Activated CD8-positive, alpha-beta memory T cell treated with anti-CD3 and anti-CD28 coated beads for 48 hours (primary cell): ENCODE results near the gene PHLDA1.
A peak's percentile ranks its signal among the peaks of the same experiment; 100 is the strongest.
"Not testable (repeated sequence)": the region's sequence is repeated elsewhere in the genome, so short reads cannot be mapped to it uniquely, and the experiment has no call there.

Experiments used
- DNase-seq, 3 experiments: peaks; one replicate each; pipeline ENCODE4 v3.0.0-alpha.2; 2020; ENCODE audit warnings: low read depth in 2 of 3, low spot score in 2 of 3

The PHLDA1 gene

GRCh38 chr12:76020281-76020680 is 11.3 kb downstream of the PHLDA1 start:
- peak in 2 of 3 experiments; percentile 54 to 71 for DNase-seq

DNA sequence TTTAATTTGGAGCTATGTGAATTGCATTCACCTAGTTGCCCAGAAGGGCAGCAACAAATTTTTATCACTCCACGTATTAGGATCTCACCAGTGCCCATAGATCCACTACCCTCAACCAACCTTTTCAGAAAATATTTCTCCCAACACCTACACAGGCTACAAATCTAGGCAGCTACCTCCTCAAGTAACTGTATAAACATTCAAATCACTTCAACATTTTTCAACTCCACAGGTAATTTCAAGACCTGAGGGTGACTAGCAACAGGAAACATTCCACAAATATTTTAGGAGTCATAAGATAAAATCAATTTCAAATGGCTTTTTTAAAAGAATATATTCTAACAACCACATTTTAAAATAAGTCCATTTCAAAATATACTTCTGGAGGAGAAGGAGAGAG is 12.9 kb downstream of the PHLDA1 start:
- DNase-seq, result no peak

DNA sequence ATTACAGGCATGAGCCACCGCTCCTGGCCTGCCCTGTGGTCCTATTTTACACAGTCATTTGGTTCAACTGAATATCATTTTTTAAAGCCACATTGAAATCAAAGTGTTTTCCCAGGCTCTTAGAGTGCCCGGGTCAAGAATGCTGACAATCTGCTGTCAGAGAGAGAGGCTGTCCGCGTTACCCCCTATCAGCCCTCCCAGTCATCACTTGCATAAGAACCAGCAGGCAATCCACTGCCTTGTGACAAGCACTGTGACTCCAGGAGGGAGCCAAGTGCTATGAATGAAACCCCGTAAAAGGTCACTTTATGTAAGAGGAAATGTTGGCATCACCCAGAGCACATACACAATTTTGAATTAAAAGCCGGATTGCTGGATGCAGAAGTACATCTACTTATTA is 13.5 kb downstream of the PHLDA1 start:
- no peak for DNase-seq

GRCh38 chr12:76014007-76014406 is 17.6 kb downstream of the PHLDA1 start:
- DNase-seq, result no peak

GRCh38 chr12:76013603-76014002 is 18.0 kb downstream of the PHLDA1 start:
- no peak for DNase-seq

DNA sequence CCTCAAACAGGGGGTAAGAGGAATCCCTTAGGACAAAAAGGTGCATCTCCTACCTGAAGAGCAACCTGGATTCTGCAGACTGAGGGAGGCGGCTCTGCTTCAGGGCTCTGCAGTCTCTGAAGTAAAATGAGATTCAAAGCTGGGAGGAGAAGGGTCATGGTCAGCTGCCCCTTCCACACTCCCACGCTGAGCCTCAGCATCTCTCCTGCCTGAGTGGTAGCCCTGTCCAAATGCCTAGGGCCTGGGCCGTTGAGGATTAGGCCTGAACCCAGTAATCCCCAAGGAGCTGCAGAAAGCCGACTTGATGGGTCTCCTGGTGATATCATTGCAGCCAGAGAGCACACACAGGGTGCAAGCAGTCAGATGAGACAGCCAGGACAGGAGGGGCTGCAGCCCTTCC is 18.9 kb downstream of the PHLDA1 start:
- DNase-seq, result no peak

DNA sequence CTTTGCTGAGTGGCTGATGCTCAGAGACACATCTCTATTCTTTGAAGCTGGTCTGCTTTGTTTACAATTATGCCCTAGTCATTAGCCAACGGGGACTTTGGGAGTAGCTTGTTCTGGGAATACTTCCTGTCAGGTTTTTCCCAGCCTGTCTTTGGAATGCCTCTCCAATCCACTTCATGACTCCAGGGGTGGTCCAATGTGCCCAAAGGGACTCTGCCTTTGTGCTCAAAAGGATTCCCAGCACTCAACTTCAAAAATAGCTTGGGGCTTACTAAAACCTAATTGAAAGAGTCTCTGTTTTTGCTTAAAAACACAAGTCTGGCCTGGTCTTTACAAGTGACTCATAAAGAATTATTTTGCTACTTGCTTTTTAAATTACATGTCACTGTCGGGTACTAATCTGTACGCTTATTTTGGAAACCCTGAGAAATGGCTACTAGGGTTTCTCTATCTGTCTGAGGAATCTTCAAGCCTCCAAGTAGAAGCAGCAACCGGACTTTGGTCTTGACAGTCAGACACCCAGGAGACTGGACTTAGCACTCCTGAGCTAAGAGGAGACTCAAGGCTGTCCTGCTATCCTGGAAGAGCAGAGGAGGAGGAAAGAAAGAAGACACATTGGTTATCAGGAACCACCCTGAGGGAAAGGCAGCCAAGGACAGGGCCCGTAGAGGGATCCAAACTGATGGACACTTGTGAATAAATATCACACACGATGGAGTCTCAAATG is 20.7 kb downstream of the PHLDA1 start:
- DNase-seq, result no peak

DNA sequence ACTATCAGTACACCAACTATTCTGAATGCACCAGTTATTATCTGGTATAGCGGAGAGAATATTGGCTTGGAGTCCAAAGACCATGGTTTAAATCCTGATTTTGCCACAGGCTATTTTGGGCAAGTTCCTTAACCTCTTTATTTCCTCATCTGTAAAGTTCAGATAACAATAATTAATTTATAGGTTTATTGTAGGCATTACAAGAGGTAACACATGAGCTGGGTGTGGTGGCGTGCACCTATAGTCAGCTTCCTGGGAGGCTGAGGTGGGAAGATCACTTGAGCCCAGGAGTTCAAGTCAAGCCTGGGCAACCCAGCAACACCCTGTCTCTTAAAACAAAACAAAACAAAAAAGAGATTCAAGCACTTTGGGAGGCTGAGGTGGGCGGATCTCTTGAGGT is 23.1 kb downstream of the PHLDA1 start:
- no peak for DNase-seq

DNA sequence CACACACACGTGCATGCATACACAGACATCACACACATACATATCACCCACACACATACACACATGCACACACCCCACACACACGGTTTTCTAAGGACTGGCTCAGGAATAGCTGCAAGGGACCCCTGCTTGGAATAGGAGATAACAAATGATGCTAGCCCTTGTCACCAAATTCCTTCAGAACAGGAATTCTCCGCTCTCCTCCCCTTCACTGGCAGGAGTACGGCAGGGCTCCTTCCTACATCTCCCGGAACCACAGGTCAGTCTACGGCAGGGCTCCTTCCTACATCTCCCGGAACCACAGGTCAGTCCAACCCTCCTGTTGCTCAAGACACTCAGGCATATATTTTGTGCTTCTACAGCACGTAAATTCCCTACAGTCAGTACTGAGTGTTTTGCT is 23.9 kb downstream of the PHLDA1 start:
- DNase-seq, result no peak

DNA sequence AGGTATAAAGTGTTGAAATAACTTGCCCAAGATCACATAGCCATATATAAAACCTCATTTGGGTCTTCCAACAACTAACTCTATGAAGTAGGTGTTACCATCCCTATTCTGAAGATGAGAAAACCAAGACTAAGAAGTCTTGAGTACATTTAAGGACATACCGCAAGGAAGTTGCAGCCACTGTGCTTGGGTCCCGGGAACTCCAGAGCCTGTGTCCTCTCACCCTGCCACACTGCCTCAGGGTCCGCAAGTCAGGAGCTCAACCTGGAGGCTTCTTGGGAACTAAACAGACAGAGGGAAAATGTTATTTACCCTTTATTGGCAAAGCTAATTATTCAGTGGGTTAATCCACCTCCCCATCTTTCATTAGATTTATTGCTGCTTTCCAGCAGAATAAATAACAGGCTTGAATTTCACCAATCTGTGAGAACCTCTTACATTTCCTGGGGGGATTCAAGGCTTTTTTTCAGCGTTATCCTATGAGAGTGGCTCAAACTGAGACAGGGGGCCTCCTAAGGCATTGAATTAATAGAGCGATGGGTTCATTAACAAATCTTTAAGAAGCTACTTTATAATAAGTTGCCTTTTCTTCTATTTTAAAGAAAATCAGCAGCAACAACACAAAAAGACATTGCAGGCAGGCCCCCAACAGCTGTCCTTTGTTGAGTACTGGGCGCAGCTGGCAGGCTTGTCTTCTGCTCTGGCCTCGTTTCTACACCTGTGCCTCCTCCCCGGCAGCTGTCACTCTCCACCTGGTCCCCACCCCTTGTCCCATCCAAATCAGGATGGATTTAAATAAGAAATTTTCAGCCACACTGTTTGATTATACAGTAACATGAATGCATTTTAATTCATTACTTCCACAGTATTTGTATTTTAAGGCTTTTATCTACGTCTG is 25.3 kb downstream of the PHLDA1 start:
- no peak for DNase-seq

- DNase-seq, result no peak
Measured at GRCh38 chr12:76003355-76003638, 28.3 kb downstream of the PHLDA1 start.

DNA sequence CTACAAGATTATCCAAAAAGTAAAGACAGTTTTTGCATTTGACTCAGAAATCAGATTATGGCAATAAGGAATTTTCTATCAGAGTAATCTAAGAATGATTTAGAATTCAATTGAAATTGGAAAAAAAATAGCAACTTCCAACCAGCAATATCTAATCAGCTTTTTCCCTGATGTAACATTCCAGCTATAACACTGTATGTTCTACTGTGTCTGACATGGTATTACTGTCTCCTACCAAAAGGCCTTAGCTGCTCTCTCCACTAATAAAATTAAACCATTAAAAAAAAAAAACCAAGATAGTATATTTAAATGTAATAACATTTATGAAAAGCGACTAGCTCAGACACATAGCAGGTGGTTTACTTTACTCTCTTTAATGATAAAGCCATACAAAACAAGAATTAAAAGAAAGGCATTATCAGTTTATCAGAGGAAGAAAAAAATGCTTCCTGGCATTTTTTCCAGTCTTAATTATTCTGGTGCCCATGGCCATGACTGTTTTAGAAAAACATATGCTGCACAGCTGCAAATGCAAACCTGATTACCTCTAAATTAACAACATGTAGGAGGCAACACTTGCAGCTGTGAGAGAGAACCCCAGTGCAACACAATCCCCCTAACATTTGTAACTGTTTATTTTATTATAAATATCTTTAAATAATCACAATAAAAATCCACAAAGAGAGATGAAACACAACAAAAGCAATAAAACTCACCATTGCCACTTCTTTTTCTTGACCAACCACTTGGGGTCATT is 28.8 kb downstream of the PHLDA1 start:
- no peak for DNase-seq

GRCh38 chr12:75998292-75999063 is 33.1 kb downstream of the PHLDA1 start:
- DNase-seq, result no peak

- no peak for DNase-seq
Measured at GRCh38 chr12:75997658-75998057, 33.9 kb downstream of the PHLDA1 start.

DNA sequence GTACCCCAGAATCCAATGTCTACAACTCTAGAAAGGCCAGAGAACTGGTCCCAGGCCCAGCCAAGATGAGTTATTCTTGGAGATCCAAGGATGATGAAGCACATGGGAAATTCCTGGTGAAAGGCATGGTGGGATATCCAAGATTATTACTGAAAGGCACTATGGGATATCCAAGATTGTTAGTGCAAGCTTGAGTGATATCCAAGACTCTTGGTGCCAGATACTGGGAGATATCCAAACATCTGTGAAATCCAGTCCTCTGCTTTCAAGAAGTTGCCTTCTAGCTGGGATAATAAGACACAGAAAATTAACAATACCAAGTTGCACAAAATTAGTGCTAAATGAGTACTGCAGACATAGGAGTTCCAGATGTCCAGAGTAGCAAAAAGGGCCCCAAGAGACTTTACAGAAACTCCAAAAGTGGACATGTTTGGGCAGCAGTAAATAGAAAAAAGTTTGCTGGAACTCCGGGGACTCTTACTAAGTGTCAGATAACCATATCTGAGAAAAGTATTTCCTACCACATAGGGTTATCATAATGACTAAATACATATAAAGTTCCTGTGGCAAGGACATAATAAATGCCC is 34.6 kb downstream of the PHLDA1 start:
- DNase-seq, result no peak

GRCh38 chr12:75995691-75996090 is 35.9 kb downstream of the PHLDA1 start:
- no peak for DNase-seq

GRCh38 chr12:75994069-75994740 is 37.4 kb downstream of the PHLDA1 start:
- no peak for DNase-seq

GRCh38 chr12:75991753-75992152 is 39.8 kb downstream of the PHLDA1 start:
- no peak for DNase-seq

GRCh38 chr12:75990189-75990912 is 41.2 kb downstream of the PHLDA1 start:
- no peak for DNase-seq

- DNase-seq, result not testable (repeated sequence)
Measured at GRCh38 chr12:75987709-75988108, 43.9 kb downstream of the PHLDA1 start.
